ENCODE data around the gene ATRN. TPM values are rescaled to one million over a fixed set of nuclear protein-coding genes. Genes with fewer than 3 reads are reported as not detected.
"Not testable (repeated sequence)": the region's sequence is repeated elsewhere in the genome, so short reads cannot be mapped to it uniquely, and the experiment has no call there.

The ATRN gene
- total RNA-seq, result 11.8 and 12.1 TPM in 2 replicates

- Mint-ChIP-seq H3K9me3 (no peaks in the 10 kb centered on the region), H3K36me3 (ENCODE audit: low read depth) (peaks cover 2% of the 10 kb centered on the region), H3K27me3 (peaks cover 15% of the 10 kb centered on the region), H3K4me1 (peaks cover 26% of the 10 kb centered on the region), H3K4me3 (peak within 1 kb of the TSS; percentile 95), H3K27ac (peak within 1 kb of the TSS; percentile 79)
- intact Hi-C loops (cut with micrococcal nuclease), result loop anchor here (1.0 to 5.0 kb wide), 5 partner anchors 51 to 314 kb away; partner anchors contain the start of genes ADISSP, DNAAF9, FASTKD5 and UBOX5
- peak; percentile 97 for DNase-seq
Measured at GRCh38 chr20:3470627-3471396, at the start of gene ATRN. Gene ATRN (plus strand): TSS chr20:3471018. CDS start chr20:3471108, 90 bp downstream.

GRCh38 chr20:3421985-3422384 is 48.8 kb upstream of the ATRN start:
- Mint-ChIP-seq H3K4me1 (peaks cover 9% of the 10 kb centered on the region), H3K4me3 (no peak overlapping the region), H3K36me3 (ENCODE audit: low read depth) (peaks cover 2% of the 10 kb centered on the region), H3K27ac (no peak overlapping the region), H3K27me3 (peaks cover 10% of the 10 kb centered on the region), H3K9me3 (peaks cover 6% of the 10 kb centered on the region)
- DNase-seq, result no peak
- intact Hi-C loops (cut with micrococcal nuclease), result no loop called here

- H3K4me1 Mint-ChIP-seq, result peaks cover 9% of the 10 kb centered on the region
- H3K27ac Mint-ChIP-seq, result no peak overlapping the region
- DNase-seq, result no peak
- peaks cover 2% of the 10 kb centered on the region for H3K36me3 Mint-ChIP-seq (ENCODE audit: low read depth)
- H3K4me3 Mint-ChIP-seq, result no peak overlapping the region
- peaks cover 8% of the 10 kb centered on the region for H3K27me3 Mint-ChIP-seq
- intact Hi-C loops (cut with micrococcal nuclease), result no loop called here
- peaks cover 6% of the 10 kb centered on the region for H3K9me3 Mint-ChIP-seq
Measured at GRCh38 chr20:3423126-3423525, 47.7 kb upstream of the ATRN start.

- H3K36me3 Mint-ChIP-seq (ENCODE audit: low read depth); DNase-seq; H3K4me3 Mint-ChIP-seq; H3K9me3 Mint-ChIP-seq; intact Hi-C loops (cut with micrococcal nuclease); H3K27ac Mint-ChIP-seq; H3K4me1 Mint-ChIP-seq: not testable (repeated sequence)
- H3K27me3 Mint-ChIP-seq, result peaks cover 22% of the 10 kb centered on the region
Measured at GRCh38 chr20:3426766-3427165, 44.1 kb upstream of the ATRN start.

GRCh38 chr20:3430376-3431069 is 40.3 kb upstream of the ATRN start:
- H3K9me3 Mint-ChIP-seq, result peaks cover 3% of the 10 kb centered on the region
- intact Hi-C loops (cut with micrococcal nuclease), result no loop called here
- H3K27ac Mint-ChIP-seq, result no peak overlapping the region
- no peak for DNase-seq
- no peaks in the 10 kb centered on the region for H3K36me3 Mint-ChIP-seq (ENCODE audit: low read depth)
- peaks cover 20% of the 10 kb centered on the region for H3K27me3 Mint-ChIP-seq
- H3K4me3 Mint-ChIP-seq, result no peak overlapping the region
- H3K4me1 Mint-ChIP-seq, result peaks cover 5% of the 10 kb centered on the region

- intact Hi-C loops (cut with micrococcal nuclease), result no loop called here
- no peak for DNase-seq
Measured at GRCh38 chr20:3431109-3431508, 39.7 kb upstream of the ATRN start.

GRCh38 chr20:3432844-3433243 is 38.0 kb upstream of the ATRN start:
- peaks cover 3% of the 10 kb centered on the region for H3K9me3 Mint-ChIP-seq
- H3K4me3 Mint-ChIP-seq, result no peak overlapping the region
- H3K4me1 Mint-ChIP-seq, result peaks cover 5% of the 10 kb centered on the region
- no peak for DNase-seq
- intact Hi-C loops (cut with micrococcal nuclease), result no loop called here
- no peaks in the 10 kb centered on the region for H3K36me3 Mint-ChIP-seq (ENCODE audit: low read depth)
- no peak overlapping the region for H3K27ac Mint-ChIP-seq
- H3K27me3 Mint-ChIP-seq, result peaks cover 18% of the 10 kb centered on the region

More at GRCh38 chr20:3431109-3431508, 39.7 kb upstream of the ATRN start:
- H3K27me3 Mint-ChIP-seq, result peaks cover 19% of the 10 kb centered on the region
- no peak overlapping the region for H3K4me3 Mint-ChIP-seq
- peaks cover 3% of the 10 kb centered on the region for H3K9me3 Mint-ChIP-seq
- no peak overlapping the region for H3K27ac Mint-ChIP-seq
- H3K36me3 Mint-ChIP-seq (ENCODE audit: low read depth), result no peaks in the 10 kb centered on the region
- peaks cover 5% of the 10 kb centered on the region for H3K4me1 Mint-ChIP-seq

- intact Hi-C loops (cut with micrococcal nuclease), result no loop called here
- no peak for DNase-seq
- Mint-ChIP-seq H3K9me3 (peaks cover 3% of the 10 kb centered on the region), H3K4me1 (peaks cover 5% of the 10 kb centered on the region), H3K36me3 (ENCODE audit: low read depth) (no peaks in the 10 kb centered on the region), H3K27me3 (peaks cover 22% of the 10 kb centered on the region), H3K27ac (no peak overlapping the region), H3K4me3 (no peak overlapping the region)
Measured at GRCh38 chr20:3433744-3434143, 37.1 kb upstream of the ATRN start.

- peaks cover 5% of the 10 kb centered on the region for H3K4me1 Mint-ChIP-seq
- H3K27ac Mint-ChIP-seq, result no peak overlapping the region
- peaks cover 3% of the 10 kb centered on the region for H3K9me3 Mint-ChIP-seq
- peaks cover 23% of the 10 kb centered on the region for H3K27me3 Mint-ChIP-seq
- intact Hi-C loops (cut with micrococcal nuclease), result no loop called here
- DNase-seq, result no peak
- no peak overlapping the region for H3K4me3 Mint-ChIP-seq
- no peaks in the 10 kb centered on the region for H3K36me3 Mint-ChIP-seq (ENCODE audit: low read depth)
Measured at GRCh38 chr20:3434232-3434631, 36.6 kb upstream of the ATRN start.

- DNase-seq, result no peak
- H3K36me3 Mint-ChIP-seq (ENCODE audit: low read depth), result no peaks in the 10 kb centered on the region
- intact Hi-C loops (cut with micrococcal nuclease), result no loop called here
- no peak overlapping the region for H3K4me3 Mint-ChIP-seq
- peaks cover 3% of the 10 kb centered on the region for H3K9me3 Mint-ChIP-seq
- no peaks in the 10 kb centered on the region for H3K4me1 Mint-ChIP-seq
- no peak overlapping the region for H3K27ac Mint-ChIP-seq
- H3K27me3 Mint-ChIP-seq, result peaks cover 13% of the 10 kb centered on the region
Measured at GRCh38 chr20:3436864-3437574, 33.8 kb upstream of the ATRN start.

- Mint-ChIP-seq H3K27ac (no peak overlapping the region), H3K9me3 (peaks cover 2% of the 10 kb centered on the region), H3K4me3 (no peak overlapping the region), H3K36me3 (ENCODE audit: low read depth) (no peaks in the 10 kb centered on the region), H3K27me3 (peaks cover 35% of the 10 kb centered on the region), H3K4me1 (no peaks in the 10 kb centered on the region)
- no peak for DNase-seq
- intact Hi-C loops (cut with micrococcal nuclease), result no loop called here
Measured at GRCh38 chr20:3446779-3447178, 24.0 kb upstream of the ATRN start.

- H3K27ac Mint-ChIP-seq, result no peak overlapping the region
Measured at GRCh38 chr20:3447321-3447720, 23.5 kb upstream of the ATRN start.

GRCh38 chr20:3449319-3449718 is 21.5 kb upstream of the ATRN start:
- peaks cover 2% of the 10 kb centered on the region for H3K9me3 Mint-ChIP-seq

More at GRCh38 chr20:3447321-3447720, 23.5 kb upstream of the ATRN start:
- H3K27me3 Mint-ChIP-seq, result peaks cover 36% of the 10 kb centered on the region
- no peak for DNase-seq
- H3K36me3 Mint-ChIP-seq (ENCODE audit: low read depth), result no peaks in the 10 kb centered on the region
- no peaks in the 10 kb centered on the region for H3K4me1 Mint-ChIP-seq
- H3K9me3 Mint-ChIP-seq, result peaks cover 2% of the 10 kb centered on the region
- intact Hi-C loops (cut with micrococcal nuclease), result no loop called here
- H3K4me3 Mint-ChIP-seq, result no peak overlapping the region

GRCh38 chr20:3452136-3452535 is 18.7 kb upstream of the ATRN start:
- H3K4me1 Mint-ChIP-seq, result no peaks in the 10 kb centered on the region
- intact Hi-C loops (cut with micrococcal nuclease), result no loop called here
- no peak for DNase-seq
- no peak overlapping the region for H3K27ac Mint-ChIP-seq
- no peaks in the 10 kb centered on the region for H3K36me3 Mint-ChIP-seq (ENCODE audit: low read depth)
- H3K9me3 Mint-ChIP-seq, result peaks cover 2% of the 10 kb centered on the region
- H3K27me3 Mint-ChIP-seq, result peaks cover 32% of the 10 kb centered on the region
- no peak overlapping the region for H3K4me3 Mint-ChIP-seq

More at GRCh38 chr20:3449319-3449718, 21.5 kb upstream of the ATRN start:
- intact Hi-C loops (cut with micrococcal nuclease), result no loop called here
- Mint-ChIP-seq H3K4me1 (no peaks in the 10 kb centered on the region), H3K27me3 (peaks cover 41% of the 10 kb centered on the region), H3K4me3 (no peak overlapping the region), H3K27ac (no peak overlapping the region), H3K36me3 (ENCODE audit: low read depth) (no peaks in the 10 kb centered on the region)
- no peak for DNase-seq
